Breast epithelium (tissue), 3 donors: ENCODE results near the gene CTCFL.

Source experiments
- CTCF ChIP-seq, 3 donors: fragments of 450-650 bp; IDR thresholded peaks; one replicate each; pipeline ENCODE4 v1.5.1; 2016 to 2017; ENCODE audit warnings: antibody characterized with exemption in 3 of 3, mild to moderate bottlenecking in 3 of 3, moderate library complexity in 3 of 3
- POLR2A ChIP-seq: fragments of 450-650 bp; IDR thresholded peaks from one replicate; pipeline ENCODE4 v1.6.1; 2016; ENCODE audit warnings: antibody characterized with exemption, mild to moderate bottlenecking, moderate library complexity
- POLR2AphosphoS5 ChIP-seq, 3 donors: sonication (generic); formaldehyde crosslinking; IDR thresholded peaks; one replicate each; pipeline ENCODE4 v1.6.1; 2017; ENCODE audit warnings: antibody characterized with exemption in 3 of 3

GRCh38 chr20:57530327-57530981 is 5.5 kb upstream of the CTCFL start:
- TF ChIP-seq CTCF (IDR thresholded peaks at IDR 0.05): no peak
- no peak for TF ChIP-seq POLR2AphosphoS5 (IDR thresholded peaks at IDR 0.05)
- TF ChIP-seq POLR2A: no peak
